Fibroblast of the aortic adventitia (primary cell): ENCODE measurements around the gene CLASRP. TPM values are rescaled to one million over a fixed set of nuclear protein-coding genes. Genes with fewer than 3 reads are reported as not detected.

Experiments used
- DNase-seq: peaks from one replicate; pipeline ENCODE4 v3.0.0-alpha.2; 2010; ENCODE audit warnings: low read depth
- H3K4me3 ChIP-seq: 2 replicates; pipeline ENCODE4 v1.5.1; 2011; ENCODE audit warnings: low read depth, mild to moderate bottlenecking, control low read depth, low read length, moderate library complexity
- total RNA-seq: library from RNA; depleted of rRNA; stranded (reverse); fragments of >200 nt; gene quantifications from 2 replicates; pipeline ENCODE4 v1.2.3, GENCODE V29; 2012; ENCODE audit warnings: low replicate concordance
- TF ChIP-seq, protein P1 (sequence below): IDR thresholded peaks from 2 replicates; pipeline ENCODE4 v1.5.1; 2011; ENCODE audit warnings: mild to moderate bottlenecking, low read length, control low read depth, inconsistent platforms; ENCODE audit not compliant: insufficient read depth

The CLASRP gene
- total RNA-seq, 1 donor = 32.4 TPM

DNA sequence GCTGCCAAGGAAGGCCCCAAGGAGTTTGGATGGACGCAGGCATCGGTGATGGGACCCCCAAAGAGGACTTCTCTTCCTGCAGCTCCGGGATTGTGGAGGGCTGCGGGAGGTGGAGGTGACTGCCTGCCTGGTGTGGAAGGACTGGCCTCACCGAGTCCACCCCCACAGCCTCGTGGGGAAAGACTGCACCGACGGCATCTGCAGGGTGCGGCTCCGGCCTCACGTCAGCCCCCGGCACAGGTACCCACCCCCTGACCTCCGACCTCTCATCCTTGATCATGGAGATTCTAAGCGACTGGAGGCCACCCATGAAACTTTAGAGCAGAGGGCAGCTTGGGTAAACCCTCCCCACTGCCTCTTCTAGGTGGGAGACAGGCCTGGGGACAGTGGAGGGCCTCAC lies 16.9 kb upstream of the CLASRP start:
- no peak for DNase-seq
- TF ChIP-seq, protein P1, sequence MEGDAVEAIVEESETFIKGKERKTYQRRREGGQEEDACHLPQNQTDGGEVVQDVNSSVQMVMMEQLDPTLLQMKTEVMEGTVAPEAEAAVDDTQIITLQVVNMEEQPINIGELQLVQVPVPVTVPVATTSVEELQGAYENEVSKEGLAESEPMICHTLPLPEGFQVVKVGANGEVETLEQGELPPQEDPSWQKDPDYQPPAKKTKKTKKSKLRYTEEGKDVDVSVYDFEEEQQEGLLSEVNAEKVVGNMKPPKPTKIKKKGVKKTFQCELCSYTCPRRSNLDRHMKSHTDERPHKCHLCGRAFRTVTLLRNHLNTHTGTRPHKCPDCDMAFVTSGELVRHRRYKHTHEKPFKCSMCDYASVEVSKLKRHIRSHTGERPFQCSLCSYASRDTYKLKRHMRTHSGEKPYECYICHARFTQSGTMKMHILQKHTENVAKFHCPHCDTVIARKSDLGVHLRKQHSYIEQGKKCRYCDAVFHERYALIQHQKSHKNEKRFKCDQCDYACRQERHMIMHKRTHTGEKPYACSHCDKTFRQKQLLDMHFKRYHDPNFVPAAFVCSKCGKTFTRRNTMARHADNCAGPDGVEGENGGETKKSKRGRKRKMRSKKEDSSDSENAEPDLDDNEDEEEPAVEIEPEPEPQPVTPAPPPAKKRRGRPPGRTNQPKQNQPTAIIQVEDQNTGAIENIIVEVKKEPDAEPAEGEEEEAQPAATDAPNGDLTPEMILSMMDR = no peak
- H3K4me3 ChIP-seq = no peak overlapping the region

DNA sequence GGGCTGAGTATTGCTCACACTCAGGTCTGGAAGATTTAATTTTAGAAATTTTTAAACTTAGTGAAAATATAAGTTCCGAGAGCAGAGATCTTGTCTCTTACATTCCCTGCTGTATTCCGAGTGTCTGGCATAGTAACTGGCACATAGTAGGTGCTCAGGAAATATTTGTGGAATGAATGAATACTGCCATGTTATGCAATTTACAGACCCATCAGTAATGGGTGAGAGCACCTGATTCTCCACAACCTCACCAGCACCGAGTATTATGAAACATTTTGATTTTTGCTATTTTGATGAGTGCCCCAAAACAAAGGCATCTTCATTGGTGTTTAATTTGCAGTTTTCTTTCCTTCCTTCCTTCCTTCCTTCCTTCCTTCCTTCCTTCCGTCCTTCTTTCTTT lies 15.8 kb upstream of the CLASRP start:
- TF ChIP-seq, protein P1 = no peak
- no peak overlapping the region for H3K4me3 ChIP-seq
- no peak for DNase-seq

DNA sequence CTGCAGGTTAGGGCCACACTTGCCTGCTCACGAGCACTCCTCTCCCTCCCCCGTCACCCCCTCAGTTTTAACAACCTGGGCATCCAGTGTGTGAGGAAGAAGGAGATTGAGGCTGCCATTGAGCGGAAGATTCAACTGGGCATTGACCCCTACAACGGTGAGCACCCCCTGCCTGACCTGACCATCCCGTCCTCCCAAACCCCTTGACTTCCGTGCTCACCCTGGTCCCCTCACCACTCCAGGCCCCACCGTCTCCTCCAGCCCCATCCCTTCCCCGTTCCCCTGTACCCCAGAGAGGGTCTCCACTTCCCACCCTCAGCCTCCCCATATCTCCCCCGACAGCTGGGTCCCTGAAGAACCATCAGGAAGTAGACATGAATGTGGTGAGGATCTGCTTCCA lies 13.6 kb upstream of the CLASRP start:
- TF ChIP-seq, protein P1 = no peak
- DNase-seq = no peak
- no peak overlapping the region for H3K4me3 ChIP-seq

DNA sequence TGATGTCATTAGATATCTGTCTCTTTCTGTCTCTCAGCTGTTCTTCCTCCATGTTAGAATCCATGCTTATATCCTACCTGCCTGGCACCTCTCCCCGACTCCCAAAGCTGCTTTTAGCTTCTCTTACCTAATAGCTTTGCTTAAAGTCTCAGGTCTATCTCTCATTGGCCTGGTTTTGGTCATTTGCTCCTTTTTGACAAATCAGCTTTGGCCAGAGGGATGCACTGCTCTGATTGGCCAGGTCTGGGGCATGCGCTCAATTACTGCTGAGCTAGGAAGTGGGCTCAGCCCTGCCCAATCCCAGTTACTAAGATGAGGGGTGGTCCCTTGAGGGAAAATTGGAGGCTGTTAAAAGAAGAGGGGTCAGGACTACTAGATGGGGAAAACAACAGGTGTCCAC lies 11.5 kb upstream of the CLASRP start:
- TF ChIP-seq, protein P1 = no peak
- no peak for DNase-seq
- H3K4me3 ChIP-seq = no peak overlapping the region

DNA sequence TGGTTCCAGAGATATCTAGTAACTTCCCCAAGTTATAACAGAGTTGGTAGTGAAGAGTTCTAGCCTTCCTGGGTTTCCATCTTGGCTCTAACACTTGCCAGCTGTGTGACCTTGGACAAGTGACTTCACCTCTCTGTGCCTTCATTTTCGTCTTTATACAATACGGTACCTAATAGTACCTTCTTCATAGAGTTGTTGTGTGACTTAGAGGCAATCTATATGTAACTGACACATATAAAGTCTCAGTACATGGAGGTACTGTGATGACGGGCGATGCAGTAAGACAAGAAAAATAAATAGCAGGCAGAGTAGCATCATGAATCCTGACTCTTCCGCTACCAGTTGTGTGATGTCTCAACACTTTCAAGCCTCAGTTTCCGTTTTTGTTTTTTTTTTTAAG lies 8.0 kb upstream of the CLASRP start:
- no peak for DNase-seq
- TF ChIP-seq, protein P1 = no peak
- H3K4me3 ChIP-seq = no peak overlapping the region

DNA sequence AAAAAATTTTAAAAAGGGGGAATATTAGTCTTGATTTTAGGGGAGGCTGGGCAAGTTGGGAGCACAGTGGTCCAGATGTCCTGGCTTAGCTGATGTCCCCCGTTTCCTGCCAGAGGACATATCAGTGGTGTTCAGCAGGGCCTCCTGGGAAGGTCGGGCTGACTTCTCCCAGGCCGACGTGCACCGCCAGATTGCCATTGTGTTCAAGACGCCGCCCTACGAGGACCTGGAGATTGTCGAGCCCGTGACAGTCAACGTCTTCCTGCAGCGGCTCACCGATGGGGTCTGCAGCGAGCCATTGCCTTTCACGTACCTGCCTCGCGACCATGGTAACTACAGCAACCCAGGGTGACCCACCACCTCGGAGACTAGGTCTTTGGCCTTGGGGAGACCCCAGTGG lies 6.4 kb upstream of the CLASRP start:
- TF ChIP-seq, protein P1 = no peak
- no peak overlapping the region for H3K4me3 ChIP-seq
- no peak for DNase-seq

DNA sequence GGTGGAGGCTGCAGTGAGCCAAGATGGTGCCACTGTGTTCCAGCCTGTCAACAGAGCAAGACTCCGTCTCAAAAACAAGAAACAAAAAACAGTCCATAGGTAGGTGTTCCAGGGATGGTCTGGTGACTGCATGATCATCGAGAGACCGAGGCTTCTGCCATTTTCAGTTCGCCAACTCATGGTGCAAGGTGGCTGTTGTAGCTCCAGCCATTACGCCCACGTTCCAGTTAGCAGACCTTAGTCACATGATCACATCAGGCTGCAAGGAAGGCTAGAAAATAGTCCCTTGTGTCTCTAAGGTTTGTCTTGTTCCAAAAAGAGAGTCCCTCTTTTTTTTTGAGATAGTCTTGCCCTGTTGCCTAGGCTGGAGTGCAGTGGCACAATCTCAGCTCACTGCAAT lies 3.1 kb upstream of the CLASRP start:
- TF ChIP-seq, protein P1 = no peak
- no peak for DNase-seq
- no peak overlapping the region for H3K4me3 ChIP-seq
